HG02588 (cell line): ENCODE measurements around the gene TMEM26.

Experiments
- ATAC-seq: cut with Tn5 transposase; IDR thresholded peaks from one replicate; pipeline ENCODE4 v1.9.1; 2021; ENCODE audit warnings: mild to moderate bottlenecking, moderate library complexity; ENCODE audit not compliant: unreplicated experiment

Gene TMEM26

DNA sequence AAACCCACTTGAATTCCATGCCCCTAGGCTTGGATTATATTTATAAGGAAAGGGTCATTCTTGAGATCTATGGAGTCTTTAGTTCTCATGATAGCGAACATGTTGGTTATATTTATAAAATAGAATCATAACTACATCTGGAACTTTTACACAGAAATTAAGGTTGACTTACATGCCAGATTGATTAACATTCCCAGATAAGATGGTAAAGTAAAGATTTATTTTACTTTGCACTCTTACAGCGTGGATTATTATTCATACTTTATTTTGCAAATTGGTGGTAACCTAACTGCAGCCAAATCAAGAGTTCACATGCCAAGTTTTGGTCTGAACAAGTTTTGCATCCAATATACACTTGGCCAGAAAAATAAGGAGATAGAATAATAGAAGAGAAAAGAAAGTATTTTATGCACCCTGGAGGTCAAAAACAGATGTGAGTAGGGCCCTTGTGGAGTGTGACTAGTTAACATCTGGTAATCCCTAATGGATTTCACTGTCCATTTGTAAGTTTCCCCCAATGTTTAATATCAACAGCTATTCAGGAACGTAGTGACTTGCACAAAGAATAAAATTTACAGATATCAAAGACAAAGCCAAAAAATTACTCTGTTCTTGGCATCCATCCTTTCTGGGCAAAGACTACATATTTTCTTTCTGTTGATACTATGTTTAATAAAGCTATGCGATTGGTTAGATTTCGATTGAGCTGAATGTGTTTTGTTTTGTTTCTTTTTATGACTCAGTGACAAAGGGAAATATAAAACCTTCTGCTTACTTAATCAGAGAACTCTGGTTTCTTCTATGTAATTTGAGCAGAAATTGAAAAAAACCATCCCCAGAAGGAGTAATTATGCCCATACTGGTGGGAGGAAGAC, 10.1 kb upstream of the TMEM26 start:
- no peak for ATAC-seq

DNA sequence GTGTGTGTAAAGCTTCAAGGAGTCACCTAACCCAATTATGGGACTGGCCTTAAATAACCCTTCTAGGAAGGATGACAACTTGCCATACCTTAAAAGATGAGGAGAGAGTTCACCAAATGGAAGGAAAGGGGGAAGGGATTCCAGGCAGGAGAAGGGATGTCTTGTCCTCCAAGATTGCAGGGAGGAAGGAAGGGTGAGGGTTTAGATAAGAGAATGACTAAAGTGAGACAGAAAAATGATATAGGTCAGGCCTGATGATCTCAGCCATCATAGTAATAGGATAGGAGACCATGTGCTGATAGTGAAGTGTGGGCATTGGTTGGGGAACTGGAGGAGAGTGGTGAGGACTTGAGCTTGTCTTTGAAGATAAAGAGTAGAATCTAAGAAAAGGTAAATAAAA, 7.7 kb upstream of the TMEM26 start:
- ATAC-seq, result no peak

DNA sequence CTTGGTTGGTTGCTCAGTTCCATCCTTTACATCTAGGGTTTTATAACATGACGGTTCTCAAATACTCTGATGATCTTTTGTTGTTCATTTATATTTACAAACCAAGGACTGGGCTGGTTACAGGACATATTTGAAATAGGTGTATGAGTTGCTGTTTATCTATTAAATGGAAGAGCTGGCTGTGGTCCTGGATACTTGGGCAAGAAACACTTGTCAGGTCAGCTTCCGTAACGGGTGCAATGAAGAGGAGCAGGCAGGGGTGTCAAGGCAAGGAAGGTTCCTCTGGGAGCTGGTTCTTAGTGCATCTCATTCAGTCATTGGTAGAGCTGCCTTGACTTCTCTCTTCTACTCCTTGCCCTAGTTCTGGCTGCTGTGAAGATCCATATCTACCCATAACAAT, 4.8 kb upstream of the TMEM26 start:
- ATAC-seq, result no peak

DNA sequence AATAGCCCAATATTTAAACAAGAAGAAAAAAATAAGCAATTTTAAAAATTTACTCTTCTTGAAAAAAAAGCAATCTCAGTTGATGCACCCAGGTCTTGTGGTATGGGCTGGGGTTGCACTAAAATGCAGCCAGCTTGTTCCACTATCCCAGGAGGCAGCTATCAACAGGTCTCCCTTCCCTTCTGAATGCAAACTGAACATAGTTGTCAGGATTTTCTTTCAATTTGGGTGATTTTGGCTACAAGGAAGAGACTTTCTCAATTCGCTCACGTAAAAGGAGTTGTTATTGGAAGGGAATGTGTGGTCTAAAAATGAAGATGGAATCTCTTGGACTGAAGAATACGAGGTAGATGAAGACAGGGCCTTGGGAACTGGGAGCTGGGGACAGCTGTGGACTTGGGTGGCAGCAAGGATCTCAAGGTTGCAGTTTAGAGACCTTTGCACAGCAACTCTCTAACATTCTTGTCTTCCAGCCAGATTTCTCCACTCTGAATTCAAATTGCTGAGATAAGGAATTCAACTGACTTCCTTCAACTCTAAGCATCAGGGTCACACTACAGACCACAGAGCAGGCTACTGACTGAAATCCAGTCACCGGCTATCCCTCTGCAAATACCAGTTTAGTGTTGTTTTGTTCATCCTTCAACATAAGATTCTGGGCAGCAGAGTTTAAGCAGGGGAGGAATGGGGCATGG, 3.1 kb upstream of the TMEM26 start:
- ATAC-seq, result no peak

DNA sequence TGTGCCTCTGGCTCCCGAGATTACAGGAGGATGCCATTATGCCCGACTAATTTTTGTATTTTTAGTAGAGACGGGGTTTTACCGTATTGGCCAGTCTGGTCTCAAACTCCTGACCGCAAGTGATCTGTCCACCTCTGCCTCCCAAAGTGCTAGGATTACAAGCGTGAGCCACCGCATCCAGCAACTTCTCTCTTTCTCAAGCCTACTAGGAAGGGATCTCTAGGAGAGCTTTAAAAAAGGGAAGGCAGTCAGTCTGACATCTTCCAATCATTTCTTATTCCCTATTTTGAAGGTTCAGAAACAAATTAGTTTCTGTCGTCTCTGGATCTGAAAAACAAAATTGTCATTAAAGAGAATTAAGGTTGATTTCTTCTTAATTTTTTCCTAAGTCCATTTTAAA, 2.5 kb upstream of the TMEM26 start:
- ATAC-seq, result no peak

DNA sequence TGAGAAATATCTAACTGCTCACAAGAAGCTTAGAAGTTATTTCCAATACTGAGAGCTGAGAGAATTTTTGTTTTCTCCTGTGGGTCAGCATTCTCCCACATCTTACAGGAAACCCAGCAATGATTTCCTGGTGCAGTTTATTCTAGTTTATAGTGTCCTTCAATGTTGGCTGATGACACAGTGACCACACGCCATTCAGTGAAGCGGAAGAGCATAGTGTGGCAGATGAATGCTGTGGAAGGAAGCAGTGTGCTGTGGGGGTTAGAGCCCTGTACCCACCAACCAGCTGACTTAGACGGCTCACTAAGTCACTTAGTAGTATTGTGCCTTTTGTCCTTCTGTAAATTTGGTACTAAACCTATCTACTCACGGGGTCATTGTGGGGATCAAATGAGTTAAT, 1.4 kb upstream of the TMEM26 start:
- no peak for ATAC-seq

DNA sequence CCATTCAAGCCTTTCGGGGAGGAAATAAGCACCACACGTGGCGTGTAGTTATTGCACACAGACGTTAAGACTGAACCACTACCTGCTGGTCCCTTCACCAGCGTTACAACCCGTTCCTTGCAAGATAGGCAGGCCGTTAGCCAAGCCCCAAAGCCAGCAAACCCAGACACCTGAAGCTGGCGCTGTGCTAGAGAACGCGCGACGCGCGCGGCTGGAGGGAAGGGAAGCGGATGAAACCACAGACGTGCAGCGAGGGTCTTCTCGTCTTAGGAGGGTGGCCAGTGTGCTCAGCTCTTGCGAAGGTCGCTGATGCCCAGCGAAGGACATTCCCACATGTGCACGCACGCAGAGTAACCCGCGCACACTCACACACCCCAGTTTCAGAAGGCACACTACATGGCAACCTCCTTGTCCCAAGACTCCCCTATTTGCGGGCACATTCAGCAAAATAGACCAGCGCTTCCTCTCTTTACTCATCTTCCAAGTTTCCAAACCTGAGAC, 980 bp downstream of the TMEM26 start:
- ATAC-seq, result no peak

DNA sequence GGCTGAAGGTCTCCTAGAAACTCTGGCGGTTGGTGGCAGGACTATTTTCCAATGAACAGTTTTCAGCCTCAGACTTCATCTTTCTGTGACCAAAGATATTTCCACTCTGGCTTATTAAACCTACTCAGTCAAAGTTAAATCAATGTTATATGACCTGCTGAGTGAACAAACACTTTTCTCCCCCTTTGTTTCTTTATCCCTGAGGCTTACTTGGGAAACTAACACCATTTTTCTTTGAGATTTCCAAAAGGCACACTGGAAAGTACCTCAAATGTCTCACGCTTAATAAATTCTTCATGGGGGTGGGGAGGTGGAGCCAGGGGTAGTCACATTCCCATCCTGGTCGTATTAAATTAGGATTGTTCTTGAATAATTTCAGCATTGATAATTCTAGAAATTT, 1.8 kb downstream of the TMEM26 start:
- no peak for ATAC-seq

DNA sequence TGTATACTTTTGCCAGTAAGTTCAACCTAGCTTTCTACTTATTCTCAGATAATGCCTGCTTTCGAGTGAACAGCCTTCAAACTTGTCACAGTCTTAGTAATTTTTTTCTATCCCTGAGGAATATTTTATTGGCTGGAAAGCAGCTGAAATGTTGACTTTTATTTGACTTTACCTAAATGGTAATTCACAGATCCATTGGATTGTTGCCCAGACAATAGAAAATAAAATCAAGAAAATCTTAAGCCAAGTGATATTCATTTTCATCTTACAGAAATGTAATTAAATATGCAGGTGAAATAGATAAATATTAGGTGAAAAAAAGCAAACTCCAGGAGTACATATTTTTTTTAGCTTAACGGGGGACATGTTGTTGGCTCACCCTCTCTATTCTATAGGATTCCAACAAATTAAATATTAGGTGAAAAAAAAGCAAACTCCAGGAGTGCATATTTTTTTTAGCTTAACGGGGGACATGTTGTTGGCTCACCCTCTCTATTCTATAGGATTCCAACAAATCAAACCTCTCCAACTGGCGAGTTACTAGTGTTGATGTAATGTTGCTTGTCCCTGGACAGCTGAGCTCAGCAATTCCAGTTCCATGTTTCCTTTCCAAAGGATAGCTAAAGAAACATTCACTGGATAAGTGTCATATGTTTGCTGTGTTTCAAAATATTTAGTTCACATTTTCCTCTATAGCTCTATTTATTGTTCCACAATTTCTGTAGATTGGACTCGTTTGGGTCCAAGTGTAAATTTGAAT, 4.2 kb downstream of the TMEM26 start:
- no peak for ATAC-seq

DNA sequence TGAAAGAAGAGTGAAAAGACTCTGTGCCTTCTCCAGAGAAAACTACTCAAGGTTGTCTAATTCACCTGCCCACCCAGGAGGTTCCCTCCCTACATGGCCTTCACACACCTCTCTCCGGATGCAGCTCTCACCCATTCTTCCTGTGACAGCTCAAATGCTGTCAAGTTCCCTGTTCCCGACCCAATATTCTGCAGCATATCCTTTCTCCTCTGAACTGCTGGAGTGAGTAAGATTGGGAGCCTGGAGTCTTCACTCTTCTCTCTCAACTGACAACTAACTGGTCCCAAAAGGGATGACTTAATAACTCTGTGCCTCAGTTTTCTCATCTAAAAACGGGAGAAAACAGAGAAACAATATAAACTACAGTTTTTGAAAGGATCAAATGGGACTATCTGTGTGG, 5.1 kb downstream of the TMEM26 start:
- no peak for ATAC-seq

DNA sequence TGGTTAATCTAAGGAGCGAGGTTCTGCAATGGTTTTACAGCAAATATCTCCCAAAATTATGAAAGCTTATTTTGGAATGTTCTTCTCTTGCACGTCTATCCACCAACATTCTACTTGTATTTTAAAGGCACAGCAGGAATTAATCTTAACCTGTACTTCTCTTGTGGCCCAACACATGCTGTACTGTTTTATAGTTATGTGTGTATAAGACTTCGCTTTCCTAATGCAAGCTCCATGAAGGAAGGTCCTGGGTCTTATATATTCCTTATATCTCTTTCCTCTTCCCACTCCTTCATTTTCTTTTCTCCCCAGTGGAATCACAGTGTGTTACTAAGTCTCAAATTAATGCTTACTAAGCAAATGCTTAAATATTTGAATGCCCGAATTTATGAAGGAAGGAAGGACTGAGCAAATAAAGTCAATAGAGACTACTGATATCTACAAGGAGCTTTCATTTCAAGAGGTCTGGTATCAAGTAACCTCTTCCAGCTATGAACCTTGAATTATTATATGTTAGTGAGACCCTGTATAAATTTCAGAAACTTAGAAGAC, 14.0 kb downstream of the TMEM26 start:
- no peak for ATAC-seq

DNA sequence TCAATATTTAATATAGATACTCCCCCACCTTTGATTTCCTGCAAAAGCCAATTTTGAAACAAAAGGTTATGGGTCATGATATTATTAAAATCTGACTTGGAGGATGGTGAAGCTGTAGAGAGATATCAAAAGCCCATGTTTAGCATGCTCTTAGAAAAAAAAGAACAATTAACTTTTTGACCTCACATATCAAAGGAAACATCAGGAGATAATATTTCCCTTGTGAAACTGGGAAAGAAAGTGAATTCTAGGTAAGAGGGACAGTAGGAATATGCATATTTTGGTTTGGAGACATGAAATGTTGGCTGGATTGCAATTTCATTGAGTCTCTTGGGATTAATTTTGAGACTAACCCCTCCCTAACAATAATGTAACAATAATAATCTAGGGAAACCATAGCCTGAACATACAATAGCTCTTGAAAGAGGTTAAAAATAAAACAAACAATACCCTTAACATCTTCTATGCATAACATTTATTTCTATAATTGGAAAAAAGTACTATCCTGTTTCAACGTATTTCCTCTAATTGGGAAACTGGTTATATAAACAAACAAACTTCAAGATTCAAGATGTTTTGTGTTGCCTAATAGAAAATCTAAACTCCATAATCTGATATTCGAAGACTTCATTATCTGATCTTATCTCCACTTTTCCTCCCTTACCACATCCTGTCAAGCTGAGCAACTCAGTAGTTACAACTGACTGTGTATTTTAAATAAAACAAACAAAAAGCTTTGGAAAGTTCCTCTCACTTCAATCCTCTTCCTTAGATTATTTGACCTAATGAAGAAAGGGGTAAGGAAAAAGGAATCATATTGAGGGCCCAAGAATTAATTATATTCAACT, 14.8 kb downstream of the TMEM26 start:
- ATAC-seq, result no peak

DNA sequence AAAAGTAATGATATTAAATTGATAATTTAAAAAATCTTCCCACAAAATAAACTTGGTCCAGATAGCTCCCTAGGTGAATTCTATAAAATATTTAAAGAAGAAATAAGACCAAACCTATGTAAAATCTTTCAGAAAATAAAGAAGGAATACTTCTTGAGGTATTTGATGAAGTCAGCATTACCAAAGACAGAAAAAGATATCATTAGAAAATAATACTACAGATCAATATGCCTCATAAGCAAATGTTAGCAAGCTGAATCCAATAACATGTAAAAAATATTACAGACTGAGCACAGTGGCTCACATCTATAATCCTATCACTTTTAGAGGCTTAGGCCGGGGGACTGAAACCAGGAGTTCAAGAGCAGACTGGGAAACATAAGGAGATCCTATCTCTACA, 30.0 kb downstream of the TMEM26 start:
- ATAC-seq, result no peak

DNA sequence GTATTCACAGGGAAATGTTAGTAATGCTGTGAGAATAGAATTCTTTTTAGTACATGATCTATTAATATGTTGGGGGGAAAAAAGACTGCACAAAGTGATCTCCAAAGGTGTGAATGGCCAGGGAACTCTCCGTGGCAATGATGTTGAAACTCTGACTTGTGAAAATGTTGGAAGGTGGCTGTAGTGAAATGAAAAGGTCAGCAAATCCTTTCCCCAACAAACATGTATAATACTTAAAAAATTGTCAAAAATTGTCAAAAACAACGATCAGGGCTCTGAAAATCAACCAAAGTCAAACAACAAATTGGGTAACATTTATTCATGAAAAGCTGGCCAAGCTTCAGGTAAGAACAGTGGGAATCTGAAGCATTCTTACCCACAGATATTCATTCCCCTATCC, 35.5 kb downstream of the TMEM26 start:
- no peak for ATAC-seq

DNA sequence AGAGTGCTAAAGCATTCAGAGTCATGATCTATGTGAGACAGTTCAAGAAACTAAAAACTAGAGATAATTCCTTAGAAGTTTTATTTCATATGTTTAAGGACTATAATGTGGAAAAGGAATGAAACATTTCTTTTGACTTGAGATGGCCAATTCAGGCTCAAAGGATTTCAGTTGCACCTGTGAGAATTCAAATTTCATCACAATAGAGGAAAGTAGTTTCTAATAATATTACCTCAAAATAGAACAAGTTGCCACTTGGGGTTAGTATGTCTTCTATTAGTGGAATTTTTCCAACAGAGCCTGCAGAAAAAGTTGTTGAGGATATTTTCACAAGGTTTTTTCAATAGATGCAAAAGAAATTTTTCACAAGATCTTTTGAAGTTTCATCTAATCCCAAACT, 37.4 kb downstream of the TMEM26 start:
- ATAC-seq, result no peak

DNA sequence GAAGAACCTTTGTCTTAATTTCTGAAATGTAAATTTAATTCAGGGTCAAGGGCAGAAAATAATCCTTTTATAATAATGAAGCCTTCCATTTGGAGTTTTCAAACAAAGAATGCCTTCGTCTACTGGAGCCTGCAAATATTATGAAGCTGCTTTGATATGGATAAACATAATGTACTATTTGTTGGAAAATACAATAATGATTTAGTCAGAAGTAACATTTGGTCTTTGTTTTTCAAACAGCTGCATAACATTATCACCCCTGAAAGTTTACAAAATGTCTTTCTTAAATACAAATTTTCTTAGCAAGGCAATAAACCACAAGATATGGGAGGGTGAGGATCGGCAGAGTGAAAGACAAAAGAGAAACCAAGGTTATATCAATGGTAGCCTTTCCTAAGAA, 41.5 kb downstream of the TMEM26 start:
- ATAC-seq, result no peak

DNA sequence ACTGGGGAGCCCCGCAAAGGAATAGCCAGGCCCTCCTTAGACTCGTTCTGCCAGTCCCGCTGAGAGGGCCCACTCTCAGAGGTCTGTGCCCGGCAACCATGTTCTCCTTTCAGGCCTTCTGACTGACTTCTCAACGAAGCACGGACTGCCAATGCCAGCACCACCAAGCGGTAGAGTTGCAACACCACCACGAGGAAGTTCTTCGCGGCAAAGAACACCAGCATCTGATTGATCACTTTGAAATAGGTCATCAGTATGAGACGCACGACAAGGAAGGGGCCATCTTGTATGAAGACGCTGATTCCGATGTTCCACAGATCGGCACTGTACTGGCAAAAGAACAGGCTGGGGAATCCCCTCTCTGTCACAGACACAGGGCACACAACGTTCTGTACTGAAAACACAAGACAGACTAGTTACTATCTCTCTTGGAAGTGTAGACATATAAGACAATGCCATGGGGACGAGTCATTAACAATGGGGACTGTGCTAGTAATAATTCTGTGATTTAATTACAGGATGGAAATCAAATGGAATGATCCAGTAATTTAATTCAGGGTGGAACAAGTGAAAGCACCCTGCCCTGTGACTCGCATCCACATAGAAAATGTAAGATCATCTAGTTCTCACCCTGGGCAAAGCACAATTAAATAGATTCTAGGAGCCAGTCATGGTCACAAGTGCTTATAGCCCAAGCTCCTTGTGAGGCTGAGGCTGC, 42.7 kb downstream of the TMEM26 start:
- no peak for ATAC-seq

DNA sequence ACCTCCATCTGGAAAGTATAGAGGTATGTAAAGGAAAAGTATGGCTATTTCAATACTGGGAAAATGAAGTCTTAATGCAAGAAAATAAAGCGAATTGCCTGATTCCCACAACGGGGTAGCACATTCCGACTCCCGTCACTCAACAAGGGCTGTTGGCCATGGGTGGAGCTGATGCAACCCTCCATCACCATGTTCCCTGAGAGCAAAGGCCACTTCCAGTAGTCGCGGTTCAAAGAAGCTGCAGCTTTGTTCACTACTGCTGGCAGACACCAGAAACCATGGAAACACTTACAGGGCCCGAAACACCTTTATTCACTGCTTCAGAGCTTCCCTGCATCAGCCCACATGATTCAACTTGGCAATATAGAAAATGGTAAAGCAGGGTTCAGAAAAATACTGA, 44.0 kb downstream of the TMEM26 start:
- ATAC-seq, result no peak

DNA sequence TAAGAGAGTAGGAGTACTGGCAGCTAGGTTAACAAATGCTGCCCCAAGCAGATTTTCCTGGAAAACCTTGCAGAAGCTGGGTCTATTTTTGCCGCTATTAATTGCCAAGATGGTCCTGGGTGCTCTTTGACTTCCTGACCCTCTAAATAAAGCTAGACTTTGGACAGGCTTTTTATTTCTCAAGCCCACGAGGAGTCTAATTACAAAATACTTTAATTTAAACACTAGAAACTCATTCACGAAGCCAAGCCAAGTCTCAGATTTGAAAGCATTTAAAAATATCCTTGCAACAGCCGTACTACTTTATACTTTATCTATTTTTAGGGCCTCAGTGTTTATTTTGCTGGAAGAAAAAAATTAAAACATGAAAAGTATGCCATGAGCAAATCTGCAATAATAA, 45.1 kb downstream of the TMEM26 start:
- no peak for ATAC-seq

DNA sequence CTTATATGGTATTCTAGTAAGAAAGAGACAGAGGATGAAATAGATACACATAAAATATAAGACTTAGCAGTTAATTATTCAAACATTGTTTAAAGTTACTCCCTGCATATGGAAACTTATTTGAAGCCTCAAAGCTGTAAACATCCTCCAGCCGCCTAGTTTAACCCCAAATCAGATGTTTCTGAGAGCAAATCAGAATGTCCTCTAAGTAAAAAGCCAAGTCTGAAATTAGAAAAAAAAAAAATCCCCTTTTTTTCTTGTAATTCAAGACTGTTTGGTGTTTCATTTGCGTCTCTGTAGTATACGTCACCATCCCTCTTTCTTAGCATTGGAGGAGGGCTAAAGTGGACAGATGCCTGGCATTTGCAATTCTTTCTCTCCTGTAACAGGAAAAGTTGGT, 46.4 kb downstream of the TMEM26 start:
- ATAC-seq, result no peak
